Myocyte (in vitro differentiated cells): Measurements from ENCODE around the gene SRGAP1. TPM values are rescaled to one million over a fixed set of nuclear protein-coding genes. Genes with fewer than 3 reads are reported as not detected.
"Not testable (repeated sequence)": the region's sequence is repeated elsewhere in the genome, so short reads cannot be mapped to it uniquely, and the experiment has no call there.

Source experiments
- DNase-seq: peaks from one replicate; pipeline ENCODE4 v3.0.0-alpha.2; 2012; ENCODE audit warnings: low read depth
- total RNA-seq: library from RNA; depleted of rRNA; stranded (reverse); fragments of >200 nt; gene quantifications from 2 replicates; pipeline ENCODE4 v1.2.3, GENCODE V29; 2014

Gene SRGAP1
- total RNA-seq, 1 donor from 2014 or later: 2.1 TPM

GRCh38 chr12:64001439-64001838 is 156.9 kb downstream of the SRGAP1 start:
- DNase-seq: no peak

- no peak for DNase-seq
Measured at GRCh38 chr12:64004641-64005040, 160.1 kb downstream of the SRGAP1 start.

- peak; percentile 85 for DNase-seq
Measured at GRCh38 chr12:64006211-64006825, 161.8 kb downstream of the SRGAP1 start.

GRCh38 chr12:64007853-64008252 is 163.4 kb downstream of the SRGAP1 start:
- DNase-seq: no peak

GRCh38 chr12:64008596-64008995 is 164.1 kb downstream of the SRGAP1 start:
- DNase-seq: no peak

GRCh38 chr12:64009321-64010068 is 165.0 kb downstream of the SRGAP1 start:
- no peak for DNase-seq

- DNase-seq: peak; percentile 25
Measured at GRCh38 chr12:64010069-64010686, 165.7 kb downstream of the SRGAP1 start.

GRCh38 chr12:64016521-64016920 is 172.0 kb downstream of the SRGAP1 start:
- DNase-seq: no peak

- not testable (repeated sequence) for DNase-seq
Measured at GRCh38 chr12:64018116-64018515, 173.6 kb downstream of the SRGAP1 start.

- no peak for DNase-seq
Measured at GRCh38 chr12:64018524-64018923, 174.0 kb downstream of the SRGAP1 start.

GRCh38 chr12:64019101-64019500 is 174.6 kb downstream of the SRGAP1 start:
- no peak for DNase-seq

GRCh38 chr12:64019654-64020053 is 175.2 kb downstream of the SRGAP1 start:
- DNase-seq: no peak

- no peak for DNase-seq
Measured at GRCh38 chr12:64025174-64025958, 180.9 kb downstream of the SRGAP1 start.

- no peak for DNase-seq
Measured at GRCh38 chr12:64027311-64027710, 182.8 kb downstream of the SRGAP1 start.

- DNase-seq: no peak
Measured at GRCh38 chr12:64028541-64028940, 184.0 kb downstream of the SRGAP1 start.

GRCh38 chr12:64029013-64029857 is 184.7 kb downstream of the SRGAP1 start:
- DNase-seq: peak; percentile 22

- DNase-seq: no peak
Measured at GRCh38 chr12:64030155-64030554, 185.7 kb downstream of the SRGAP1 start.

- DNase-seq: not testable (repeated sequence)
Measured at GRCh38 chr12:64034056-64034455, 189.6 kb downstream of the SRGAP1 start.

GRCh38 chr12:64034901-64035576 is 190.5 kb downstream of the SRGAP1 start:
- DNase-seq: no peak

- DNase-seq: no peak
Measured at GRCh38 chr12:64036414-64036813, 191.9 kb downstream of the SRGAP1 start.
